IPS-18a (cell line): Measurements from ENCODE around the gene SMAD5.

ENCODE experiments used
- H3K27ac ChIP-seq: one replicate; pipeline ENCODE4 v1.5.1; 2013; ENCODE audit warnings: low read length
- H3K27me3 ChIP-seq: one replicate; pipeline ENCODE4 v1.6.1; 2013; ENCODE audit warnings: mild to moderate bottlenecking, low read length; ENCODE audit not compliant: control insufficient read depth, insufficient read depth
- H3K36me3 ChIP-seq: one replicate; pipeline ENCODE4 v1.6.1; 2013; ENCODE audit warnings: low read depth, low read length; ENCODE audit not compliant: control insufficient read depth
- H3K4me1 ChIP-seq: one replicate; pipeline ENCODE4 v1.6.1; 2013; ENCODE audit warnings: low read depth, low read length; ENCODE audit not compliant: control insufficient read depth
- H3K4me3 ChIP-seq: one replicate; pipeline ENCODE4 v1.5.1; 2013; ENCODE audit warnings: low read length
- H3K9ac ChIP-seq: one replicate; pipeline ENCODE4 v1.6.1; 2013; ENCODE audit warnings: mild to moderate bottlenecking, low read length, moderate library complexity
- H3K9me3 ChIP-seq: one replicate; pipeline ENCODE4 v1.6.1; 2013; ENCODE audit warnings: low read depth, low read length; ENCODE audit not compliant: control insufficient read depth

The SMAD5 gene

GRCh38 chr5:136101884-136102283 is 30.8 kb upstream of the SMAD5 start:
- Histone ChIP-seq H3K36me3 (no peaks in the 10 kb centered on the region), H3K27ac (no peak overlapping the region), H3K27me3 (no peaks in the 10 kb centered on the region), H3K9me3 (no peaks in the 10 kb centered on the region), H3K4me3 (no peak overlapping the region), H3K9ac (no peak overlapping the region), H3K4me1 (peaks cover 23% of the 10 kb centered on the region)

- H3K4me3 ChIP-seq: no peak overlapping the region
- no peaks in the 10 kb centered on the region for H3K9me3 ChIP-seq
- no peaks in the 10 kb centered on the region for H3K27me3 ChIP-seq
- H3K36me3 ChIP-seq: no peaks in the 10 kb centered on the region
- H3K27ac ChIP-seq: no peak overlapping the region
- peaks cover 19% of the 10 kb centered on the region for H3K4me1 ChIP-seq
- no peak overlapping the region for H3K9ac ChIP-seq
Observed at GRCh38 chr5:136103118-136103517, 29.5 kb upstream of the SMAD5 start.

GRCh38 chr5:136104306-136104965 is 28.2 kb upstream of the SMAD5 start:
- peaks cover 14% of the 10 kb centered on the region for H3K4me1 ChIP-seq
- no peaks in the 10 kb centered on the region for H3K27me3 ChIP-seq
- no peak overlapping the region for H3K4me3 ChIP-seq
- H3K36me3 ChIP-seq: no peaks in the 10 kb centered on the region
- H3K9ac ChIP-seq: no peak overlapping the region
- H3K9me3 ChIP-seq: no peaks in the 10 kb centered on the region
- no peak overlapping the region for H3K27ac ChIP-seq

- Histone ChIP-seq H3K36me3 (no peaks in the 10 kb centered on the region), H3K9ac (no peak overlapping the region), H3K4me3 (no peak overlapping the region), H3K9me3 (no peaks in the 10 kb centered on the region), H3K27ac (no peak overlapping the region), H3K4me1 (peaks cover 14% of the 10 kb centered on the region), H3K27me3 (no peaks in the 10 kb centered on the region)
Observed at GRCh38 chr5:136106351-136107031, 26.2 kb upstream of the SMAD5 start.

- Histone ChIP-seq H3K27me3 (no peaks in the 10 kb centered on the region), H3K4me1 (peaks cover 14% of the 10 kb centered on the region), H3K27ac (no peak overlapping the region), H3K4me3 (no peak overlapping the region), H3K9ac (no peak overlapping the region), H3K9me3 (no peaks in the 10 kb centered on the region), H3K36me3 (no peaks in the 10 kb centered on the region)
Observed at GRCh38 chr5:136108180-136108611, 24.4 kb upstream of the SMAD5 start.

- Histone ChIP-seq H3K4me1 (peaks cover 14% of the 10 kb centered on the region), H3K36me3 (no peaks in the 10 kb centered on the region), H3K9me3 (no peaks in the 10 kb centered on the region), H3K9ac (no peak overlapping the region), H3K4me3 (no peak overlapping the region), H3K27me3 (no peaks in the 10 kb centered on the region), H3K27ac (no peak overlapping the region)
Observed at GRCh38 chr5:136108766-136109165, 23.9 kb upstream of the SMAD5 start.

- Histone ChIP-seq H3K36me3 (no peaks in the 10 kb centered on the region), H3K9ac (no peak overlapping the region), H3K27me3 (no peaks in the 10 kb centered on the region), H3K4me3 (no peak overlapping the region), H3K27ac (no peak overlapping the region), H3K4me1 (peaks cover 8% of the 10 kb centered on the region), H3K9me3 (no peaks in the 10 kb centered on the region)
Observed at GRCh38 chr5:136109453-136110135, 23.1 kb upstream of the SMAD5 start.

- Histone ChIP-seq H3K4me3 (no peak overlapping the region), H3K4me1 (no peaks in the 10 kb centered on the region), H3K9me3 (no peaks in the 10 kb centered on the region), H3K36me3 (no peaks in the 10 kb centered on the region), H3K9ac (no peak overlapping the region), H3K27ac (no peak overlapping the region), H3K27me3 (no peaks in the 10 kb centered on the region)
Observed at GRCh38 chr5:136113606-136114005, 19.0 kb upstream of the SMAD5 start.

GRCh38 chr5:136114414-136115125 is 18.1 kb upstream of the SMAD5 start:
- Histone ChIP-seq H3K9ac (no peak overlapping the region), H3K4me1 (no peaks in the 10 kb centered on the region), H3K36me3 (no peaks in the 10 kb centered on the region), H3K27me3 (no peaks in the 10 kb centered on the region), H3K4me3 (no peak overlapping the region), H3K27ac (no peak overlapping the region), H3K9me3 (no peaks in the 10 kb centered on the region)

- Histone ChIP-seq H3K36me3 (no peaks in the 10 kb centered on the region), H3K27ac (no peak overlapping the region), H3K27me3 (no peaks in the 10 kb centered on the region), H3K9me3 (no peaks in the 10 kb centered on the region), H3K4me3 (no peak overlapping the region), H3K4me1 (no peaks in the 10 kb centered on the region), H3K9ac (no peak overlapping the region)
Observed at GRCh38 chr5:136115183-136115865, 17.3 kb upstream of the SMAD5 start.

GRCh38 chr5:136120529-136120928 is 12.1 kb upstream of the SMAD5 start:
- no peaks in the 10 kb centered on the region for H3K27me3 ChIP-seq
- H3K9me3 ChIP-seq: no peaks in the 10 kb centered on the region
- H3K27ac ChIP-seq: no peak overlapping the region
- no peak overlapping the region for H3K4me3 ChIP-seq
- H3K9ac ChIP-seq: no peak overlapping the region
- H3K36me3 ChIP-seq: no peaks in the 10 kb centered on the region
- H3K4me1 ChIP-seq: no peaks in the 10 kb centered on the region
